Cardiac muscle cell (in vitro differentiated cells and primary cell): ENCODE data around the gene KRI1. TPM values are rescaled to one million over a fixed set of nuclear protein-coding genes. Genes with fewer than 3 reads are reported as not detected.
A peak's percentile ranks its signal among the peaks of the same experiment; 100 is the strongest.

Experiments used
- DNase-seq, 2 donors: peaks; one replicate each; pipeline versions ENCODE4 v3.0.0 to v3.0.0-alpha.2; 2010 to 2017; ENCODE audit warnings: low read depth in 1 of 2, low spot score in 1 of 2
- H3K27ac ChIP-seq: fragments of 200-600 bp; sonication (generic); 2 replicates; pipeline ENCODE4 v1.5.1; 2016
- H3K27me3 ChIP-seq: fragments of 200-600 bp; sonication (generic); 2 replicates; pipeline ENCODE4 v1.6.0; 2016; ENCODE audit warnings: control low read depth
- H3K36me3 ChIP-seq: fragments of 200-600 bp; sonication (generic); 2 replicates; pipeline ENCODE4 v1.5.1; 2016; ENCODE audit warnings: control low read depth
- H3K4me1 ChIP-seq: fragments of 200-600 bp; sonication (generic); 2 replicates; pipeline ENCODE4 v1.8.1; 2017; ENCODE audit warnings: low read depth, mild to moderate bottlenecking, mixed run types
- H3K4me3 ChIP-seq: fragments of 200-600 bp; sonication (generic); 2 replicates; pipeline ENCODE4 v1.5.1; 2016; ENCODE audit warnings: mild to moderate bottlenecking
- H3K9me3 ChIP-seq: fragments of 200-600 bp; sonication (generic); 2 replicates; pipeline ENCODE4 v1.5.1; 2017; ENCODE audit warnings: low read depth, mild to moderate bottlenecking, control low read depth
- CTCF ChIP-seq: IDR thresholded peaks from 2 replicates; pipeline ENCODE4 v1.5.1; 2012; ENCODE audit warnings: low read depth, mild to moderate bottlenecking, low read length
- polyA plus RNA-seq: library from polyadenylated mRNA; unstranded; fragments of >200 nt; fragmentation: Nextera tagmentation; extraction: Ambion mirVana; gene quantifications from 2 replicates; pipeline ENCODE4 v1.2.1, GENCODE V29; 2016
- total RNA-seq: library from RNA; depleted of rRNA; stranded (reverse); fragments of >200 nt; gene quantifications from 2 replicates; pipeline ENCODE4 v1.2.3, GENCODE V29; 2016

Gene KRI1
- total and polyA plus RNA-seq, 2 experiments from 2014 or later, result 26.1 to 28.3 TPM

GRCh38 chr19:10568826-10569651 is 3.2 kb upstream of the KRI1 start, which contains the start of gene CDKN2D:
Gene CDKN2D, minus strand, starts transcription at chr19:10568979. Its CDS starts 326 bp downstream, at chr19:10568653.
- Histone ChIP-seq H3K36me3 (no peaks in the 10 kb centered on the region), H3K9me3 (no peaks in the 10 kb centered on the region), H3K4me1 (peaks cover 10% of the 10 kb centered on the region), H3K27ac (peak within 1 kb of the TSS; percentile 80), H3K4me3 (peak within 1 kb of the TSS; percentile 51), H3K27me3 (peaks cover 8% of the 10 kb centered on the region)
- peak; percentile 100 for DNase-seq
- peak; percentile 10 for TF ChIP-seq CTCF

GRCh38 chr19:10568062-10568825 is 2.4 kb upstream of the KRI1 start:
- no peak for DNase-seq
- no peaks in the 10 kb centered on the region for H3K36me3 ChIP-seq
- no peaks in the 10 kb centered on the region for H3K9me3 ChIP-seq
- H3K27ac ChIP-seq, result peak overlapping the region; percentile 40
- peaks cover 10% of the 10 kb centered on the region for H3K4me1 ChIP-seq
- peaks cover 8% of the 10 kb centered on the region for H3K27me3 ChIP-seq
- TF ChIP-seq CTCF, result no peak
- peak overlapping the region; percentile 51 for H3K4me3 ChIP-seq

- no peak overlapping the region for H3K27ac ChIP-seq
- H3K36me3 ChIP-seq, result no peaks in the 10 kb centered on the region
- no peak for DNase-seq
- peak overlapping the region; percentile 51 for H3K4me3 ChIP-seq
- TF ChIP-seq CTCF, result no peak
- H3K27me3 ChIP-seq, result peaks cover 8% of the 10 kb centered on the region
- peaks cover 10% of the 10 kb centered on the region for H3K4me1 ChIP-seq
- H3K9me3 ChIP-seq, result no peaks in the 10 kb centered on the region
These were observed 1.8 kb upstream of the KRI1 start for GRCh38 chr19:10567656-10568055.

GRCh38 chr19:10566658-10567410 is 1.0 kb upstream of the KRI1 start:
- Histone ChIP-seq H3K27me3 (peaks cover 8% of the 10 kb centered on the region), H3K27ac (no peak overlapping the region), H3K9me3 (no peaks in the 10 kb centered on the region), H3K36me3 (no peaks in the 10 kb centered on the region), H3K4me1 (peaks cover 10% of the 10 kb centered on the region), H3K4me3 (no peak overlapping the region)
- TF ChIP-seq CTCF, result no peak
- DNase-seq, result no peak

GRCh38 chr19:10566408-10566657 is 523 bp upstream of the KRI1 start:
- Histone ChIP-seq H3K27ac (no peak overlapping the region), H3K27me3 (peaks cover 8% of the 10 kb centered on the region), H3K4me3 (peak overlapping the region; percentile 78), H3K36me3 (no peaks in the 10 kb centered on the region), H3K4me1 (peaks cover 10% of the 10 kb centered on the region), H3K9me3 (no peaks in the 10 kb centered on the region)
- no peak for TF ChIP-seq CTCF
- no peak for DNase-seq
